ENCODE data around the gene MCM5.
A peak's percentile ranks its signal among the peaks of the same experiment; 100 is the strongest.

The MCM5 gene

GRCh38 chr22:35403356-35403755, 3.4 kb downstream of the MCM5 start:
- DNase-seq (ENCODE audit: low read depth in 2 of 2) = no peak

- no peak for DNase-seq (ENCODE audit: low read depth in 2 of 2)
These were observed 4.2 kb downstream of the MCM5 start for GRCh38 chr22:35404176-35404575.

GRCh38 chr22:35406443-35406842, 6.5 kb downstream of the MCM5 start:
- no peak for DNase-seq (ENCODE audit: low read depth in 2 of 2)

GRCh38 chr22:35407362-35407761, 7.4 kb downstream of the MCM5 start:
- DNase-seq (ENCODE audit: low read depth in 2 of 2) = no peak

- DNase-seq (ENCODE audit: low read depth in 2 of 2) = no peak
These were observed 10.1 kb downstream of the MCM5 start for GRCh38 chr22:35409783-35410662.

- no peak for DNase-seq (ENCODE audit: low read depth in 2 of 2)
These were observed 10.7 kb downstream of the MCM5 start for GRCh38 chr22:35410663-35411034.

- DNase-seq (ENCODE audit: low read depth in 2 of 2) = no peak
These were observed 11.2 kb downstream of the MCM5 start for GRCh38 chr22:35411102-35411501.

- DNase-seq (ENCODE audit: low read depth in 2 of 2) = no peak
These were observed 13.7 kb downstream of the MCM5 start for GRCh38 chr22:35413624-35414023.

- DNase-seq (ENCODE audit: low read depth in 2 of 2) = no peak
These were observed 17.7 kb downstream of the MCM5 start for GRCh38 chr22:35417606-35418005.

GRCh38 chr22:35418088-35418487, 18.1 kb downstream of the MCM5 start:
- DNase-seq (ENCODE audit: low read depth in 2 of 2) = no peak

- DNase-seq (ENCODE audit: low read depth in 2 of 2) = no peak
These were observed 18.8 kb downstream of the MCM5 start for GRCh38 chr22:35418731-35419130.

- no peak for DNase-seq (ENCODE audit: low read depth in 2 of 2)
These were observed 19.8 kb downstream of the MCM5 start for GRCh38 chr22:35419756-35420155.

GRCh38 chr22:35421121-35421520, 21.2 kb downstream of the MCM5 start:
- DNase-seq (ENCODE audit: low read depth in 2 of 2) = no peak

GRCh38 chr22:35422145-35422544, 22.2 kb downstream of the MCM5 start:
- no peak for DNase-seq (ENCODE audit: low read depth in 2 of 2)

GRCh38 chr22:35422936-35423335, 23.0 kb downstream of the MCM5 start:
- no peak for DNase-seq (ENCODE audit: low read depth in 2 of 2)

GRCh38 chr22:35424081-35424480, 24.1 kb downstream of the MCM5 start:
- DNase-seq (ENCODE audit: low read depth in 2 of 2) = no peak

GRCh38 chr22:35424761-35425160, 24.8 kb downstream of the MCM5 start:
- no peak for DNase-seq (ENCODE audit: low read depth in 2 of 2)

- DNase-seq (ENCODE audit: low read depth in 2 of 2) = no peak
These were observed 25.6 kb downstream of the MCM5 start for GRCh38 chr22:35425546-35425945.

GRCh38 chr22:35425971-35426800, 26.2 kb downstream of the MCM5 start:
- DNase-seq (ENCODE audit: low read depth in 2 of 2) = no peak

GRCh38 chr22:35426801-35427140, 26.8 kb downstream of the MCM5 start:
- DNase-seq (ENCODE audit: low read depth in 2 of 2) = no peak

- DNase-seq (ENCODE audit: low read depth in 2 of 2) = peak; percentile 14 to 63
These were observed 31.0 kb downstream of the MCM5 start for GRCh38 chr22:35430897-35431322.

- DNase-seq (ENCODE audit: low read depth in 2 of 2) = no peak
These were observed 31.7 kb downstream of the MCM5 start for GRCh38 chr22:35431483-35432227.

All from stimulated activated CD4-positive, alpha-beta T cell treated with anti-CD3 and anti-CD28 coated beads, Interleukin-1b, Interleukin-23, amount 100 ng/mL, for 1 hour (primary cell).